ENCODE results near the gene RAD51B.
A peak's percentile ranks its signal among the peaks of the same experiment; 100 is the strongest.

RAD51B gene

DNA sequence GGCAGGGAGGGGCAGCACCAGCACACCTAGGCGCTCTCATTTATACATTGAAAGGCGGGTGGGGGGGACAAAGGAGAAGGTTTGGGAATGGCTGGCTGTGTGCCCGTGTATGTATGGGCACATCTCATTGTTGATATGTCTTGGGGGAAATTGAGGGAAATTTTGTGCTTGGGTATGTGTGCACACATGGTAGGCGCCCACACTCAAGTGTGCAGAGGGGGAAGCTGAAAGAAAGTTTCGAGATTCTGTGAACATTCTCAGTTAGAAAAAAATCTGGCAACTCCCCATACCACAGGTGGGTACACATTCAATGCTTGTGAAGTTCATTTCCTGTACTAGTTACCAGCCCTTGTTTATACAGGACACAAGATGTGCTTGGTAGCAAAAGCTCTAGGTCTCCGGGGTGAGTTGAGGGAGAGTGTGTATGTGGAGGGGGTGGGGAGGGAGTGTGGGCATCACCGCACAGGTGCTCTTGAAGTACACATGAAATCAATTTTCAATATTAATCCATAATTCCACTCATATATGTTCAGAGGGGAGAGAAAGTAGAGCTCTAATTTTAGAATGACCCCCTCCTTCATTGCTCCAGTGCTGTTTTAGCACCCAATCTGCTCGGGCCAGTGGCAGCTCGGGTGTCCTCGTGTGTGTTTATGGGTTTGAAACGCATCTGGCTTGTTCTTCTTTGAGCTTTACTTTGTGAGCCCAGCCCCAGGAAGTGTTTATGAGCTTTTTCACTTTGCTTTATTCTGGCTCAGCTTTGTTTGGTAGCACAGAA is 687.3 kb downstream of the RAD51B start:
- peak; percentile 17 for FAIRE-seq
- peak; percentile 32 for DNase-seq (ENCODE audit: insufficient read length)
- 0 out of 2 replicates have a peak, but pooled peaks have one; percentile 10 for TF ChIP-seq TAF1 (IDR thresholded peaks at IDR 0.05; ENCODE audit: borderline replicate concordance, low read depth, low read length)
- no peak for TF ChIP-seq POLR2A (IDR thresholded peaks at IDR 0.05; ENCODE audit: low read depth, low read length)

DNA sequence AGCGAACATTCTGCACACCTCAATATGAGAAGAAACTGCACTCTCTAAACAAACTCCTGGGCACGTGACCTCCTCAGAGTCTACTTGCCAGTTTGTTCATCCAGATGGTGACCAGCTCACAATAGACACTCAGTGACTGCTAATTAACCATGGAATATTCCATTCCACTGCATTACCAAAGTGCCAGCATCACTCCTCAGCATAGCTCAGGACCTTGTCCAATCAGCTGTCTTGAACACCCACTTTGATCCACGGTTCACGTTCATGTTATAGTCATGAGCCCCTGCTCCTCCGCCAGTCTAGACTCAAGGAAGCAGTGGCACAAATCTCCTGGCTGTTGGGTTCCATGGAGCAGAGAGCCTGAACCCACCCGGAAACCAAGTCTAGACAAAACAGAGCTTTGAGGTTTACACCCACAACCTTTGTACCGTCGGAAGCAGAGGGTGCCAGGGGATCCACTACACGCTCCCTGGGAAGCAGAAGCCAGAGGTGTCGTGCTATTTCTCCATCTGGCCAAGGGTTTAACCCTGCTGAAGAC is 688.0 kb downstream of the RAD51B start:
- DNase-seq (ENCODE audit: insufficient read length) (no peak), FAIRE-seq (no peak)
- no peak for TF ChIP-seq TAF1 (IDR thresholded peaks at IDR 0.05; ENCODE audit: borderline replicate concordance, low read depth, low read length)
- no peak for TF ChIP-seq POLR2AphosphoS5 (IDR thresholded peaks at IDR 0.05; ENCODE audit: low read depth, low read length)
- no peak for TF ChIP-seq POLR2A (IDR thresholded peaks at IDR 0.05; ENCODE audit: low read depth, low read length)

DNA sequence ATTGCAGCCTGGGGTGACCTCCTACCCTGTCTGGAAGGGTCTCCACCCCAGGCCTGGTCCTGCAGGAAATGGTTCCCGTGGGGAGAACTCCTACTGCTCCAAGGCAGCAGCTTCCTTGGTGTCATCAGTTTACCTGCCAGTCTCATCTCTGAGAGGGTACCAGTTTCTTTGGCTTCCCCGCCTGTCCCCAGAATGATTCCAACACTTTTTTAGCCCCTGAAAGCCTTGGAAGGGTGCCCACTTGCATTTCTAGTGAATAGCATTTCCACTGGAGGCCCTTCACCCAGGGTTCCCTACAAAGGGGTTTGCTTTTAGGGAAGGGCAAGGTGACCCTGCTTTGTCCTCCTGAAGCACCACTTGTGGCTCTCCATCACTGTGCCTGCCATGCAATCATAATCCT is 689.0 kb downstream of the RAD51B start:
- DNase-seq (ENCODE audit: insufficient read length) (no peak), FAIRE-seq (no peak)
- TF ChIP-seq POLR2AphosphoS5 (IDR thresholded peaks at IDR 0.05; ENCODE audit: low read depth, low read length) = no peak
- no peak for TF ChIP-seq TAF1 (IDR thresholded peaks at IDR 0.05; ENCODE audit: borderline replicate concordance, low read depth, low read length)
- TF ChIP-seq POLR2A (IDR thresholded peaks at IDR 0.05; ENCODE audit: low read depth, low read length) = no peak

DNA sequence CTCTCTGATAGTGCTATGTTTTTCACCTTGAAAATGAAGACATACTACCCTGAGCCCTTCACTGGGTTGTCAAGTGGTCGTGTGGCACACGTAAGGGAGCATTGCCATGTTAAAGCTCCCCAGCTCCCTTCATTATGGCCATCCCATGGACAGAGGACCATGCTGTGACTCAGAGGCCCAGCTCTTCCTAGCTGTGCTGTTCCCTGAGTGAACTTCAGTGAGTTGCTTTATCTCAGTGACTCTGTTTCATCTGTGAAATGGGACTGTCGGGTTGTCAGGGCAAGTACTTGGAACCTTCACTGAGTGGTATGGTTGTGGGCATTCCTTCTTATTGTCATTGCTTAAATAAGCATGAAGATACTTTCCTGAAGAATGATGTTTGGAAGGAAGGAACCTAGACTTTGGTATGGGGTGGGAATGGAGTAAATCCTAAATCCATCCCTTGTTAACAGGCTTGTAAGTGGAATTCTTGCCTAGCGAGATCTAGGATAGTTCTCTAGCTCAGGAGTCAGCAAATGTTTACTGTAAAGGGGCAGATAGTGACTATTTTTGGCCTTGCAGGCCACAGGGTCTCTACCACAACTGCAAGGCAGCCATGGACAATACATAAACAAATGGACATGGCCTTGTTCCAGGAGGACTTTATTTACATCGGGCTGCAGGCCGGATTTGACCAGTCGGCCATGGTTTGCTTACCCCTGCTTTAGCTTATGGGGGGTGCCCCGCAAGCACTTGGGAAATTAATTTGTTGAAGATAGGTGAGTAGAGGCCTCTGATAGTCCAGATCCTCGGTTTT is 689.8 kb downstream of the RAD51B start:
- DNase-seq (ENCODE audit: insufficient read length) = no peak
- FAIRE-seq = no peak
- no peak for TF ChIP-seq POLR2AphosphoS5 (IDR thresholded peaks at IDR 0.05; ENCODE audit: low read depth, low read length)
- no peak for TF ChIP-seq TAF1 (IDR thresholded peaks at IDR 0.05; ENCODE audit: borderline replicate concordance, low read depth, low read length)
- TF ChIP-seq POLR2A (IDR thresholded peaks at IDR 0.05; ENCODE audit: low read depth, low read length) = no peak

DNA sequence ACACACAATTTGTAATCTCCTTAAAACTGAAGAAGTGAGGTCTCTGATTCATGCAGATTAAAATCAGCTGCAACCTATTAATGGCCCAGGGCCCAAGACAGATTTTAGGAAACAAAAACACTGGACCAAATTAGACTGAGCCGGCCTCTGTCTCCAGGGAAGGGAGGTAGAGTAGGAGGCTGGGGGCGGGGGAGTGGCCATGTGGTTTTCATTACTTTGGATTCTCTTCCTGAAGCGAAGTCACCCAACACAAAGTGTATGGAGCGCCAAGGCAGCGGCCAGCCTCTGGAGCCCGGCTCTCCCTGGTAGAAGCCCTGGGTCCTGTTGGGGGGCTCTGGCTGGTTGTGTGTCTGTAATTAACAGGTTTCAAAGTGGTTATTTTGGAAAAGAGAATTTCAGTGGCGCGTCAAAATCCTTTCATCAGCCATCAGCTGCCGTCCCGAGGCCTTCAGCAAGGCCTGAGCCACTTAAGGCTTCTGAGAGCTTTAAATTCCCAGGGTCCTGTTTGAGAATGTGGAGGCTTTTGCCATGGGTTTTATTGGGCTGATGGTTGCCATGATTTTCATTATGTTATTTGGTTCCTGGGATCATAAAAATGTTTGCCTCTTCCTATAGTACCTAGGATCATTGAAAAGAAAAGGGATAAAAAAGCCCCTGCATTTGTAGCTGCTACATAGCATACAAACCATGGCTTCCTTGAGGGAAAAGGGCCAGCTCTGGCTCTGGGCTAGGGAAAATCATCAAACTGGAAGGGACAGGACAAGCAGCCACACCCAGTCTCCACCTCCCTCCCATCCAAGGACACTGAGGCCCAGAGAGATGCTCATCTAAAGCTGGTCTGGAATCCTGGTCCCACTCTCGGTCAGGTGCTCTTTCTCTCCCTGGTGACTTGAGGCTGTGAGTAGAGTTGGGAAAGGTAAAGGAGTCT is 690.9 kb downstream of the RAD51B start:
- FAIRE-seq (no peak), DNase-seq (ENCODE audit: insufficient read length) (no peak)
- no peak for TF ChIP-seq POLR2AphosphoS5 (IDR thresholded peaks at IDR 0.05; ENCODE audit: low read depth, low read length)
- TF ChIP-seq TAF1 (IDR thresholded peaks at IDR 0.05; ENCODE audit: borderline replicate concordance, low read depth, low read length) = no peak
- no peak for TF ChIP-seq POLR2A (IDR thresholded peaks at IDR 0.05; ENCODE audit: low read depth, low read length)

DNA sequence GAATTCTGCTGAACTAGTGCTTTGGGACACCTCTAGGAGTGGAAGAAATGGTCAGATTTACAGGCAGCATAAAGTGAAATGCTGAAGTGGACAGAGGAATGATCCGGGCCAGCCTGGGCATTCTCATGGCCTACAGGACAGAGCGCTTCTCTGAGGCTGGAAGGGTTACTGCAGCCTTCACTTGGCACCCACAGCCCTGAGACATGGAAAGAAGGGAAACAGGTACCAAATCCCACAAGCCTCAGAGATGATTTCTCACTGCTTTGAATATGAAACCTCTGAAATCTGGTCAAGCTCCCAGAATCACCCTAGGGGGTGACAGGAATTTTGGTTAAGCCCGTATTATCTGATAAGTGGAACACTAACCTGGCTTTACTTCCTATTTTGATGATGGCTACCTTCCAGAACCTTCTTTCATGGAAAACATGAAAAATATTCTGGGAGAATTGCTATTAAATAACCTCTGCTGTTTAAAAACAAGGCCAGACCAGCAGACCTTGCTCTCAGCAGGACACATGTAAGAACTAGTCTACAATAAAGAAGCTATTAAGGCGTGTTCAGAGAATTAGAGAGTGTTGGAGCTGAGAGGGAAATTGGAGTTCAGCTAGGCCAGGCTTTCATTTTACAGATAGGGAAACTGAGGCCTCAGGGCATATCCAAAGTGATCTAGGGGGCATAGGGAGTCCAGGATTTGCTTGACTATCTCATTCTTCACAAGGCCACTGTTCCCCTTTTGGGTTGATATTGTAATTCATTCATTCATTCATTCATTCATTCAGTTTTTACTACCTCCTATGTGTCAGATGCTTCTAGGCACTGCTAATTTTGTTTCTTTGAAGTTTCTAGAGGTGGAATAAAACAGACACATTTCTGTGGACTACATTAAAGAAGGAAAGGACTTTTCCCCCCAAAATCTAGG is 691.8 kb downstream of the RAD51B start:
- TF ChIP-seq TAF1 (IDR thresholded peaks at IDR 0.05; ENCODE audit: borderline replicate concordance, low read depth, low read length) = no peak
- no peak for TF ChIP-seq POLR2AphosphoS5 (IDR thresholded peaks at IDR 0.05; ENCODE audit: low read depth, low read length)
- TF ChIP-seq POLR2A (IDR thresholded peaks at IDR 0.05; ENCODE audit: low read depth, low read length) = no peak
- FAIRE-seq = no peak
- no peak for DNase-seq (ENCODE audit: insufficient read length)

DNA sequence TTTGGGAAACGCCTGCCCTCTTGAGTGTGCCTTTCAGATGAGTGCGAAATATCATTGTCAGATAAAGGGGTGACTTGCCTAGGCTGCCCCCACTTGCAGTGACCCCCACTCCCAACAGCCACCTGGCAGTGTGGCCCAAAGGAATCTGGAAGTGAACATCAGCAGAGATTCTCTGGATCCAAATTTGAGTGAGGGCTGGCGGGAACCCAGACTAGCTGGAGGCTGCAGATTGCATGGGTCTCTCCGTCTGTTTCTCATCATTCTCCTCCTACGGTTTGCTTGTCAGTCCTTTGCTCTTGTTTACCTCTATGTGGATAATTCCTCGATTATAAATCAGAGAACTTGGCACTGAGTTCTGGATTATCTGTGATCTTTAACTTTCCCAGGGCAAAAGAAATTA is 692.5 kb downstream of the RAD51B start:
- no peak for FAIRE-seq
- DNase-seq (ENCODE audit: insufficient read length) = no peak
- no peak for TF ChIP-seq POLR2A (IDR thresholded peaks at IDR 0.05; ENCODE audit: low read depth, low read length)

DNA sequence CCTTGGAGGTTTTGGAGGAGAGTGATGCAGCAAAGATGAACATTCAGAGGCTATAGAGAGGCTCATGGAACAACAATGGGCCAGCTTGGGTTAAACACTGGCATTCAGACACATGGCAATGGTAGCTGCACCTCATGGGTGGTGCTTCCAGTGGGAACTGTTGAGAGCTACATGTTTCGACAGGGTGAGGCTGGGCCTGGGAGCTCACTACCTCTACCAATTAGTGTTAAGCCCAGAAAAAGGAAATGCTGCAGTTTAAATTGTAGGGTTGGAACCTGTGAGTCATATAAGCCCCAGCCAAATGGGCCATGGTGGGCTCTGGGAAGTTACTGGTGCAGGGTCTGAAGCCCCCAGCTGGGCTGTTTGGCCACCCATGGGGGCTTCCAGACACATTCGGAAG is 693.6 kb downstream of the RAD51B start:
- no peak for TF ChIP-seq TAF1 (IDR thresholded peaks at IDR 0.05; ENCODE audit: borderline replicate concordance, low read depth, low read length)
- no peak for TF ChIP-seq POLR2AphosphoS5 (IDR thresholded peaks at IDR 0.05; ENCODE audit: low read depth, low read length)
- TF ChIP-seq POLR2A (IDR thresholded peaks at IDR 0.05; ENCODE audit: low read depth, low read length) = no peak
- DNase-seq (ENCODE audit: insufficient read length) (no peak), FAIRE-seq (no peak)

DNA sequence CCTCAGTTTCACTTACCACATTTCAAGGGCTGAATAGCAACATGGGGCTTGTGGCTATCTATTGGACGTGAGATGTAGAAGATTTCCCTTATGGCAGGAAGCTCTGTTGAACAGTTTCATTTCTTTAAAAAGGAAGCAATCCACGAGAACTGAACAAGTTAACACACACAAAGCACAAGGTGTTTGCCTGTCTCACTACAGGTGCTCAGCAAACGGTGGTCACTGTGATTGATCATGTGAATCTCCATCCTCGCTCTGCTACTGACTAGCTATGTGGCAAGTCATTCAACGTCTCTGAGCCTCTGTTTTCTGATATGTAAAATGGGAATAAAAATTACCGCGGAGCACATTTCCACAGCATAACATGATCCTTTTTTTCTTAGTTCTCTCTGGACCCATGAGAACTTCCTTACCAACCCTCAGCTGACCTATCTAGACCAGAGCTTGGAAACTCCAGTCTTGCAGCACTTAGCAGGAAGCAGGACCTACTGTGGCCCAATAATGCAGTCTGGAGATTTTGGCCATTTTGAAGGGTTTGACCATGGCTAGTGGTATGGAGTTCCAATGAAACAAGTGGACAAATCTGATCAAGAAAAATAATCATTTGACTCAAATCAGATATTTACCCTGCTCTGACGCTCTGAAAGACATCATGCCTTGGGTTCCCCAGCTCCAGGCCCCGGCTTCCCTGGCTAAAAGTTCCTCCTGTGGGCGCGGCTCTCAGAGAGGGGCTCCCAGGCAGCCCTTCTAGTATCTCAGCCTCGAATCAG is 694.4 kb downstream of the RAD51B start:
- peak; percentile 44 for DNase-seq (ENCODE audit: insufficient read length)
- TF ChIP-seq POLR2A (IDR thresholded peaks at IDR 0.05; ENCODE audit: low read depth, low read length) (0 out of 2 replicates have a peak, but pooled peaks have one; percentile 33), POLR2AphosphoS5 (IDR thresholded peaks at IDR 0.05; ENCODE audit: low read depth, low read length) (0 out of 2 replicates have a peak, but pooled peaks have one; percentile 28), TAF1 (IDR thresholded peaks at IDR 0.05; ENCODE audit: borderline replicate concordance, low read depth, low read length) (no peak)
- FAIRE-seq = peak; percentile 83

All from GM12892 (cell line).